Esophagus (tissue), 2 donors: ENCODE results near the gene TMEM79. TPM values are rescaled to one million over a fixed set of nuclear protein-coding genes. Genes with fewer than 3 reads are reported as not detected.

Experiments
- H3K27ac ChIP-seq, 2 donors: one replicate each; pipeline ENCODE4 v1.5.1; 2013; ENCODE audit warnings: low read depth in 2 of 2, mild to moderate bottlenecking in 2 of 2, inconsistent platforms in 1 of 2, low read length in 1 of 2, moderate library complexity in 1 of 2
- H3K27me3 ChIP-seq, 2 donors: one replicate each; pipeline ENCODE4 v1.6.1; 2013; ENCODE audit warnings: low read length in 2 of 2, control low read depth in 1 of 2, mild to moderate bottlenecking in 1 of 2; ENCODE audit not compliant: insufficient read depth in 2 of 2, control insufficient read depth in 1 of 2
- H3K36me3 ChIP-seq, 2 donors: one replicate each; pipeline ENCODE4 v1.6.1; 2013; ENCODE audit warnings: low read length in 1 of 2; ENCODE audit not compliant: control insufficient read depth in 2 of 2, insufficient read depth in 2 of 2
- H3K4me1 ChIP-seq, 2 donors: one replicate each; pipeline ENCODE4 v1.6.1; 2013; ENCODE audit warnings: low read length in 1 of 2; ENCODE audit not compliant: control insufficient read depth in 2 of 2, insufficient read depth in 2 of 2
- H3K4me3 ChIP-seq, 2 donors: one replicate each; pipeline ENCODE4 v1.5.1; 2013; ENCODE audit warnings: low read length in 2 of 2, mild to moderate bottlenecking in 2 of 2, low read depth in 1 of 2, moderate library complexity in 1 of 2
- H3K9me3 ChIP-seq, 2 donors: one replicate each; pipeline ENCODE4 v1.6.1; 2013; ENCODE audit warnings: mild to moderate bottlenecking in 2 of 2, low read depth in 1 of 2, low read length in 1 of 2, moderate library complexity in 1 of 2; ENCODE audit not compliant: control insufficient read depth in 2 of 2, insufficient read depth in 1 of 2
- WGBS, 2 donors: extraction: QIAGEN DNeasy Blood & Tissue Kit; methylation state at CpG; one replicate each; pipeline ENCODE4 v1.1.7; 2013; 5-methylcytosine and 5-hydroxymethylcytosine counted together
- polyA plus RNA-seq, 2 donors: library from polyadenylated mRNA; stranded (reverse); fragments of 200-250 nt; gene quantifications; one replicate each; pipeline ENCODE4 v1.2.3, GENCODE V29; 2013
- donor health status: healthy with polysubstance abuse.
- donor health status: Bipolar disorder and iron deficiency.

The TMEM79 gene
- polyA plus RNA-seq, 2 donors, result 83.8 to 139 TPM

- 57 to 63% methylated on average over 9 to 10 of the region's 10 CpGs for WGBS, 2 donors
- H3K36me3 ChIP-seq, result peaks cover 13 to 29% of the 10 kb centered on the region in 2 donors
- H3K27me3 ChIP-seq, result no peaks in the 10 kb centered on the region
- no peak overlapping the region for H3K27ac ChIP-seq
- H3K9me3 ChIP-seq, result peaks cover 0 to 2% of the 10 kb centered on the region in 2 donors
- H3K4me1 ChIP-seq, result peaks cover 2 to 33% of the 10 kb centered on the region in 2 donors
- H3K4me3 ChIP-seq, result peak overlapping the region in 1 of 2 donors; percentile 19
These were observed 37.8 kb upstream of the TMEM79 start for GRCh38 chr1:156246241-156246780.

- Histone ChIP-seq H3K36me3 (peaks cover 16 to 35% of the 10 kb centered on the region in 2 donors), H3K27ac (peak overlapping the region in 1 of 2 donors; percentile 13)
- 39 to 40% methylated on average over 14 to 16 of the region's 16 CpGs for WGBS, 2 donors
These were observed 37.2 kb upstream of the TMEM79 start for GRCh38 chr1:156246781-156247459.

GRCh38 chr1:156247460-156248322 lies 36.4 kb upstream of the TMEM79 start, which contains the start of gene PAQR6:
Gene PAQR6 (minus strand): TSS chr1:156248056. CDS start chr1:156246731, 1,325 bp downstream.
- H3K27me3 ChIP-seq, result no peaks in the 10 kb centered on the region
- peaks cover 0 to 2% of the 10 kb centered on the region in 2 donors for H3K9me3 ChIP-seq
- peaks cover 4 to 31% of the 10 kb centered on the region in 2 donors for H3K4me1 ChIP-seq
- H3K36me3 ChIP-seq, result peaks cover 23 to 35% of the 10 kb centered on the region in 2 donors
- H3K4me3 ChIP-seq, result no peak within 1 kb of the TSS
- H3K27ac ChIP-seq, result peak within 1 kb of the TSS; percentile 11 to 44
- WGBS, 2 donors, result 35 to 39% methylated on average over 16 of the region's 16 CpGs

More at GRCh38 chr1:156246781-156247459, 37.2 kb upstream of the TMEM79 start:
- H3K4me1 ChIP-seq, result peaks cover 4 to 31% of the 10 kb centered on the region in 2 donors
- no peaks in the 10 kb centered on the region for H3K27me3 ChIP-seq
- H3K4me3 ChIP-seq, result no peak overlapping the region
- H3K9me3 ChIP-seq, result peaks cover 0 to 2% of the 10 kb centered on the region in 2 donors

GRCh38 chr1:156248323-156248683 lies 35.8 kb upstream of the TMEM79 start:
- Histone ChIP-seq H3K36me3 (peaks cover 23 to 41% of the 10 kb centered on the region in 2 donors), H3K4me3 (no peak overlapping the region), H3K27ac (peak overlapping the region; percentile 11 to 44), H3K9me3 (peaks cover 0 to 2% of the 10 kb centered on the region in 2 donors), H3K27me3 (no peaks in the 10 kb centered on the region), H3K4me1 (peaks cover 4 to 31% of the 10 kb centered on the region in 2 donors)
- whole genome bisulfite sequencing, 2 donors, result 66 to 93% methylated on average over 3 to 4 of the region's 4 CpGs

- H3K36me3 ChIP-seq, result peaks cover 26 to 48% of the 10 kb centered on the region in 2 donors
- no peaks in the 10 kb centered on the region for H3K9me3 ChIP-seq
- WGBS, 2 donors, result 74 to 75% methylated on average over 5 of the region's 5 CpGs
- H3K27me3 ChIP-seq, result no peaks in the 10 kb centered on the region
- H3K4me3 ChIP-seq, result no peak overlapping the region
- no peak overlapping the region for H3K27ac ChIP-seq
- H3K4me1 ChIP-seq, result peaks cover 4 to 31% of the 10 kb centered on the region in 2 donors
These were observed 34.5 kb upstream of the TMEM79 start for GRCh38 chr1:156249593-156249992.

GRCh38 chr1:156251527-156251926 lies 32.6 kb upstream of the TMEM79 start:
- Histone ChIP-seq H3K4me1 (peaks cover 2 to 15% of the 10 kb centered on the region in 2 donors), H3K4me3 (no peak overlapping the region), H3K9me3 (no peaks in the 10 kb centered on the region), H3K27ac (no peak overlapping the region), H3K36me3 (peaks cover 33 to 52% of the 10 kb centered on the region in 2 donors), H3K27me3 (no peaks in the 10 kb centered on the region)
- 28 to 43% methylated on average over 3 of the region's 3 CpGs for WGBS, 2 donors

- H3K4me3 ChIP-seq, result no peak overlapping the region
- peaks cover 44 to 66% of the 10 kb centered on the region in 2 donors for H3K36me3 ChIP-seq
- no peak overlapping the region for H3K27ac ChIP-seq
- no peaks in the 10 kb centered on the region for H3K27me3 ChIP-seq
- 93% methylated on average over 3 of the region's 3 CpGs for WGBS, 2 donors
- H3K9me3 ChIP-seq, result no peaks in the 10 kb centered on the region
- H3K4me1 ChIP-seq, result peaks cover under 1 to 2% of the 10 kb centered on the region in 2 donors
These were observed 30.5 kb upstream of the TMEM79 start for GRCh38 chr1:156253634-156254033.

- Histone ChIP-seq H3K27ac (no peak overlapping the region), H3K4me3 (no peak overlapping the region), H3K27me3 (no peaks in the 10 kb centered on the region), H3K4me1 (peaks cover 0 to 4% of the 10 kb centered on the region in 2 donors), H3K36me3 (peaks cover 47 to 61% of the 10 kb centered on the region in 2 donors), H3K9me3 (no peaks in the 10 kb centered on the region)
- WGBS, 2 donors, result 58 to 80% methylated on average over 2 of the region's 2 CpGs
These were observed 26.4 kb upstream of the TMEM79 start for GRCh38 chr1:156257711-156258110.

GRCh38 chr1:156258859-156259258 lies 25.3 kb upstream of the TMEM79 start:
- no peaks in the 10 kb centered on the region for H3K9me3 ChIP-seq
- peaks cover 0 to 7% of the 10 kb centered on the region in 2 donors for H3K4me1 ChIP-seq
- H3K4me3 ChIP-seq, result no peak overlapping the region
- H3K27me3 ChIP-seq, result no peaks in the 10 kb centered on the region
- WGBS, 2 donors, result 62 to 81% methylated on average over 7 to 8 of the region's 8 CpGs
- H3K27ac ChIP-seq, result peak overlapping the region in 1 of 2 donors; percentile 26
- H3K36me3 ChIP-seq, result peaks cover 46 to 56% of the 10 kb centered on the region in 2 donors
